HG02870 (cell line): ENCODE measurements around the gene WDR46.

Experiments
- ATAC-seq: cut with Tn5 transposase; IDR thresholded peaks from one replicate; pipeline ENCODE4 v1.9.1; 2021; ENCODE audit warnings: mild to moderate bottlenecking, moderate library complexity; ENCODE audit not compliant: unreplicated experiment

The WDR46 gene

DNA sequence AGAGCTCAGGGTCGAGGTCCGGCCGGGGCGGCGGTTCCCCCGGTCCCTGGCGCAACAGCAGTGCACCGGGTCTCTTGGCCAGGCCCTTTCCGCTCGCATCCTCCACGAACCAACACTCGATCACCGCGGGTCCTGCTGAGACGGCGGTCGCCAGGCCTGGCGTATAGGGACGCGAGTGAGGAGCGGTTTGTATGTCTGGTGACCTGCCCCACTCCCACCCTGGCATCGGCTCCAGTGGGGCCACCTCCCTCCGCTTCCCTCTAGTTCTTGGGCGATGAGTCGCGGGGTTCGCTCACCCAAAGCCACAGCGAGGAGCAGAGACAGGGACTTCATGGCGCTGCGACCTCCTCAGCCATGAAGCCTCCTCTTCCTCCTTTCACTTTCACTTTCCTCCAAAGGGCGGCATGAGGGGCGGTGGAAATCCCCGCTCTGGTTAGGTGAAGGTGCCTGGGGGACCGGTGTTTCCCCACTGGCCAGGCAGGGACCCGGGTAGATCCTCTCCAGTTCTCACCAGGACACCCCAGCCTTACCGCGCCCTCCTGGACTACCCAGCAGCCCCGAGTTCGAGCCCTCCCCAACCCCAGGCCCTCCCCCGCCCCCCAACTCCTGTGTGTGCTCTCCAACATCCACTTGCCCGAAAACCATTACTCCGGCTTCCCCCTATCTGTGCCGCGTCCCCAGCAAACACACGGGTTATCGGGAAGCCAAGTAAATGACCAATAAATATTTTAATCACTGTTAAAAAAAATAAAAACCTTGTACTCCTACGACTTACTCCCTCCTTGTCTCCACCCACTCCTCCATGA is 24.9 kb upstream of the WDR46 start, which contains the start of gene TAPBP:
Gene TAPBP, minus strand, starts transcription at position 370 of the 806 bp plus-strand sequence. Its CDS starts 37 bp downstream, at position 333.
- ATAC-seq: peak; percentile 35

GRCh38 chr6:33313105-33313708 is 24.2 kb upstream of the WDR46 start:
- no peak for ATAC-seq

DNA sequence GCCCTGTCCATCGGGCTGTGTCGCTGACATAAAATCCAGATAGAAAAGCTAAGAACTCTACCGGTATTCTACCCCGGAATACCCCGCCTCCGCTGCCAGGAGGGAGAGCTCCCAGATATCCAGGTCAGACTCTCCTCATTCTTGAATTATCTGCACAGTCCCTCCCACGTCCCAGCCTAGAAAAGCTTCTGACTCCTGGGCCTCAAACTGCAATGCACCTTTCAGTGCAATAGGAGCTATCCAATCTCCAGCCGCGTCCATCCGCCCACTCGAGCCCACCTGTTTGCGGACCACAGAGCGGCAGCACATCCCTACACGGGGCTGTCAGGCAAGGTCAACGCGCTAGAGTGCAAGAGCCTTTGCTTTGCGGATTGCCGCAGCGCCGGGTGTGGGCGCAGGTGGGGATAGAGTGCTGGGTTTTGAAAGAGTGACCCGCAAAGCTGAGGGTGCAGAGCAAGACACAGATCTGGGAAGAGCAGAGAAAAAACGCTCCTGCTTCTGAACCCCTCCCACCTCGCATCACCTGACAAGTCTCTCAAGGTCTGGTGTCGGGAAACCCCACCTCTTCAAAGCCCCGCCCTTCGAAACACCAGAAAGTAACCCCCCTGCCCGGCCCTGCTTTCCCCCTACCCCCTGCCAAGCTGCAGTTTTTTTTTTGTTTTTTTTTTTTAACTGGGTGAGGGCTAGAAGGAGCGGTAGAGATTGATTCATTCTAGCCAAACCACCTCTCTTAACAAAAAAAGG is 23.5 kb upstream of the WDR46 start:
- peak; percentile 33 for ATAC-seq

- no peak for ATAC-seq
Observed at GRCh38 chr6:33306356-33306755, 17.3 kb upstream of the WDR46 start.

DNA sequence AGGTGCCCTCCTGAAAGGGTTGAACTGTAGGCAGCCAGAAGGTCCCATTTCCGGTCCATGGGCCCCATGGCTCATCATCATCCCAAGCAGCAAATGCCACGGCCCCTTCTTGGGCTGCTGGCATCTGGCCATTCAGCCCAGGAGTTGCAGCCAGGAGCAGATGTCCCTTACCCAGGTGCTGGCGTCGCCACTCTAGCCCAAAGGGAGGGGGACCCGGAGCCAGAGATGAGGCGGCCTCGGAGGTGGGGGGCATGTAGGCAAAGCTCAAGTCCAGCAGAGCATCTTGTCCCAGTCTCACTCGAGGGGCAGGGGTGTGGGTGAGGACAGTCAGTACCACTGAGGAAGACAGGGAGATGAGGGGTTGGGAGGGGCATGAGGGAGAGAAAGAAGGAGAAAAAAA is 16.0 kb upstream of the WDR46 start:
- no peak for ATAC-seq

DNA sequence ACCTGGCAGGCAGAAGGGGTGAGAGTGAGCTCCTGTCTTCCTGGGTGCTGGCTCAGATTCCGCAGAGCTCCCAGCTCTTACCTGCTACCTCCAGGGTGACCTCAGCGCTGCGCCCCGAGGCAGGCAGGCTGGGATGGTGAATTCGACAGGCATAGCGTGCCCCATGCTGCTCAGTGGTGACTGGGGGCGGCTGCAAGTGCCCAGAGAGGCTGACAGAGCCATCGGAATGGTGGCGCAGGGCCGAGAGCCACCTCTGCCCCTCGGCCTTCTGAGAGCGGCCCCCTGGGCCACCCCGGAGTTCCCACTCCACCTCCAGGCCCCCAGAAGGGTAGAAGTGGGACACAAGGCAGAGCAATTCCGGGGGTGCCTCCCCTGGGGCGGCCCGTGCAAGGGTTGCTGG is 15.2 kb upstream of the WDR46 start:
- ATAC-seq: no peak

DNA sequence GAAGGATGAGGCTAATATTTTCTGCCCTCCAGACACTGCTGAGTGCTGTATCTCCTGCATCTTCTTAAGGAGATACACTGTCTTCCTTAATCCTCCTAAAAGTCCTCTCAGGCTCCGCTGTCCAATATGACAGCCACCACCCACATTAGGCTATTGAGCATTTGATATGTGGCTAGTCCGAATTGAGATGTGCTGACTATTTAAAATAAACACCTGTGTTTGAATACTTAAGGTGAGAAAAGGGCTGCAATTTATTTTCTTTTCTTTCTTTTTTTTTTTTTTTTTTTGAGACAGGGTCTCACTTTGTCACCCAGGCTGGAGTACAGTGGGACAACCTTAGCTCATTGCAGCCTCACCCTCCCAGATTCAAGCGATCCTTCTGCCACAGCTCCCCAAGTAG is 12.8 kb upstream of the WDR46 start:
- ATAC-seq: no peak

GRCh38 chr6:33299237-33299944 is 10.4 kb upstream of the WDR46 start:
- ATAC-seq: peak; percentile 72

DNA sequence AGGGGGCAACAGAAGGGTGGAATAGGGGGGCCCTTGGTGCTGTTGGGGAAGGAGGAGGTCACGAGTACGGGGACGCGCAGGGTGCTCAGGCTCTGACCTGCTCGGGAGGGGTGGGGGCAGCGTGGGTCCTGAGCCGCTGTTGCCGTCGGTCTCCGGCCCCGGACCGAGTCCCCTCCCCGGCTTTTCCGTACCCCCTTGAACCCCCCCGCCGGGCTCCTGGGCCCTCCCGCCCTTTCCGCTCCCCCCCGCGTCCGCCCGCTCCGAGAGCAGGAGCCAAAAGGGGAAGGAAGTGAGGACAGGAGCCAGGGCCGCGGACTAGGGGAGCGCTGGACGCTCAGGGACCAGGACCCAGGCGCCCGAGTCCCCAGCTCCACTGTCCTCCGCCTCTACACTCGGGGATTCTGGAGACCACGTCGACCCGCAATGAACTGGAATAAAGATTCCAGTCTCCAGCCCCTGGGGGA is 9.8 kb upstream of the WDR46 start, which contains the start of gene RGL2:
Gene RGL2, minus strand, starts transcription at position 170 of the 464 bp plus-strand sequence. CDS start 332 bp downstream, outside the sequence.
- ATAC-seq: no peak

DNA sequence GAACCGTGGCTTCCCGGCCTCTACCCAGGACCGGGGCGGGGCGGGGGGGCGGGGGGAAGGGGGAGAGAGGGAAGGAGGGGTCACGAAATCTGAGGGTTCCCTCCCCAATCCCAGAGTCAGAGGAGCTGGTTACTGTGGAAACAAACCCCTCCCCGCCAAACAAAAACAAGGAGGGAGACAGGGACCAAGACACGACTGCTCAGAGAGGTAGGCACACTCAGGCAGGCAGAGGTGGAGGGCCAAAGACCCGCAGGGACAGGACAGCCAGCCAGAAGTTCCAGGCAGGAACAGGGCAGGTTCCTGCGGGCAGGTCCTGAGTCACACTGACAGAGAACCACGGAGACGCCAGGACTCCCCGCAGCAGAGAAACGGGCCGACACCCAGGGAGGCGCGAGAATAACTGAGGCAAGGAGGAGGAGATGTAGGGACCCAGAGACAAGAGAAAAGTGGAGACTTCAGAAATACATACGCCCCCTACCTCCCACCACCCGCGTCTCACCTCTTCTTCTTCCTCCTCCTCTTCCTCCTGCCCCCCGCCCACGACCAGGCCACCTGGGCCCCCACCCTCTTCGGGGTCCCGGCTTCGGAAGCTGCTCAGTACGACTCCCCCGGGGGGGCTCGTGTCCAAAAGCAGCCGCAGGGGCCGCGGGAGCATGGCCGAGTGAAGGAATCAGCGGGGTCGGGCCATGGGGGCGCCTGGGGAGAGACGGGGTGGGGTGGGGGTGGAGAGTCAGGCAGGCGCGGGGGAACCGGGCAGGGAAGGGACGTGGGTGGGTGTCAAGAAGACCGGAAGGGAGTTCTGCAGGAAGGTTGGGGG is 9.1 kb upstream of the WDR46 start:
- ATAC-seq: no peak

- no peak for ATAC-seq
Observed at GRCh38 chr6:33297406-33297955, 8.4 kb upstream of the WDR46 start.

DNA sequence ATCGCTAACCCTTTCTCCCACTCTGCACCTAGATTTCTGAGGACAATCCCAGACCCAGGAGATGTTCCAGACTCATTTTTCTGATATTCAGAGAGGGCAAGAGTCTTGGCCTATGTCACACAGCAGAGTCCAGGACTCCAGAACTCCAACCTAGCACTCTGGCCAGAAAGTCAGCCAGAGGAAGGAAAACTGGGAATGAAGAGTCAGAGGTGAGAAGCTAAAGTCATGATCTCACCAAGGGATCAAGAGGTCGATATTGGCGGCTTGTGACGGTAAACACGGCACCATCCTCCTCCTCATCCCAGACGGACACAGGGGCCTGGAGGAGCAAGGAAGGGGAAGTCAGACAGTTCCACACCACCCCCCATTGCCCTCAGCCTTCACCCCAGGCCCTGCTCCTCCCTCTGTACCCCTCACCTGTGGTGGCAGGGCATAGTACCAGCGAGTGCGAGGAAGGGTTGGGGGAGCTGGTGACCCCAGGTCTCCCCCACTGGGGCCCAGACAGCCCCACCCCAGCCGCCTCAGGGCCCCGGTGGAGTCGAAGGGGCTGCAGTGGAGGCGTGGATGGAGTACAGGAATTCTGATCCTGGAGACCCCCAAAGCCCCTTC is 7.9 kb upstream of the WDR46 start:
- ATAC-seq: no peak

DNA sequence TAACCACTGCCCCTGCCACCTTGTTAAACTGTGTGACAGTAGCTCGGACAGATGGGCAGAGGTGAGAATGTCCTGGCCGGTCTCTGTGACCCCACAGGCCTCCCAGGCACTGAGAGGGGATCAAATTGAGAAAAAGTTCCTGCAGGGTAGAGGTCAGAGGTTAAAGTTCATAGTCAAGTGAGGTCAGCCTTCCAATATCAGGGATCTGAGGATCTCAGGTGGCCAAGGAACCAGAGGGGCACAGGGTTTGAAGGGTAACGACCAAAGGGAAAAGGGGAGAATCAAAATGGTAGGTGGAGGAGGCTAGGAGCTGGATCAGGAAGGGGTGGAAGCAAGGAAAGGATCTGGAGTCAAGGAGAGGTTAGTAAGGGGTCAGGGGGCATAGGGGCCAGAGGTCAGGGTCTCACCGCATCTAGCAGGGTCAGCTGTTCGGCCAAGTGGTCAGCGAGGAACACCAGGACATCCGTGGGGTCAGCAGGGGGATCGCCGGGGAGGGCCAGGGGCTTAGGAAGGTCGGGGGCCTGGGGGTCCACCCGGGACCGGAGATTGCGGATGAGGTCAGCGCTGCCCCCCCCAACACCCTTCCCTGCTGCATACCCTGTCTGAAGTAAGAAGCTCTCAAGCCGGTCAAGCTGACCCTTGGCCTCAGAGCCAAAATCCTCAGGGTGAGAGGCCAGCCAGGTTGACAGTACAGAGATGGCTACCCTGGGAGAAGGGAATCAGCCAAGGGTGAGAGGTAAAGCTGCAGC is 6.8 kb upstream of the WDR46 start:
- no peak for ATAC-seq

DNA sequence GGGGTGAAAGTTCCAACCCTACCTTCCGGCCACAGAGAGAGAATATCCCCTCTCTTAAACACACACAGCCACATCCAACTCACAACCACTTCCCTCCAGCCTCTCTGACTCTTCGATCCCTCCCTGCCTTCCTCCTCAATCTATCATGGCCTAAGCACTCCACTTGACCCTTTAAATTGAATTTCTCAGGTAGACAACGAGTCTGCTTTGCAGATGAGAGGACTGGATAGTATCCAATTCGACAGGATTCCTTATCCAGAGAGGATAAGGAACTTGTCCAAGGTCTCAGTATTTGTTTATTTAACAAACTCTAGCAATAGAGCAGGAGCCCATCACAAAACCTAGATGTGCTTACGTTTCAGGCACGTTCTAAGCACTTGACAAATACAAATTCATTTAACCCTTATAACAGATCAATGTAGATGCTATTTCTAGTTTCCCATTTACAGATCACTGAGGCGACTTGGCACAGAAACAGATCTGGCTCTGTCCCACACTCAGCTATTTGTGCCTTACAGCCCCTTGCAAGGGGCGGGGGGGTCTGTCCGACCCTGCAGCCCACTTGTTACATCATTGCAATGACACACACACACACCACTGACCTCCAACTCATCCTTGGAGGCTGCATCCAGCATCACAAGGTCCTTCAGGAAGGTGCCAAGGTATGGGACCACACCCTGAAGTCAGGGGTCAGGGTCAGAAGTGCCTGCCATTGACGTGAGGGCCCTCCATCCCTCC is 5.2 kb upstream of the WDR46 start:
- no peak for ATAC-seq

GRCh38 chr6:33292996-33293682 is 4.1 kb upstream of the WDR46 start:
- ATAC-seq: no peak

DNA sequence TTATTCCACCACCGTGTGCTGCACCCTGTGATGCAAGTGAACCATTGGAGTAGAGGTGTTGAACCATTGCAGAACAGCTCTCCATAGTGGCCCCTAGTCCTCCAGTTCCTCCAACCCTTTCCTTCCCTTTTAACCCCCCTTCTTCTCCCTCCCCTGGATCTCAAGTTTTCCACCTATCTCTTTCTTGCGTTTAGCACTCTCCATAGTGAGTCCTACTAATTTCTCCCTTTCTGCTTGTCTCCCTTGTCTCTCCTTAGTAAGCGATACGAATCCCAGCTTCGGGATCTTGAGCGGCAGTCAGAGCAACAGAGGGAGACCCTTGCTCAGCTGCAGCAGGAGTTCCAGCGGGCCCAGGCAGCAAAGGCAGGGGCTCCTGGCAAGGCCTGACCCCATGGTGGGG is 1.4 kb upstream of the WDR46 start:
- no peak for ATAC-seq

DNA sequence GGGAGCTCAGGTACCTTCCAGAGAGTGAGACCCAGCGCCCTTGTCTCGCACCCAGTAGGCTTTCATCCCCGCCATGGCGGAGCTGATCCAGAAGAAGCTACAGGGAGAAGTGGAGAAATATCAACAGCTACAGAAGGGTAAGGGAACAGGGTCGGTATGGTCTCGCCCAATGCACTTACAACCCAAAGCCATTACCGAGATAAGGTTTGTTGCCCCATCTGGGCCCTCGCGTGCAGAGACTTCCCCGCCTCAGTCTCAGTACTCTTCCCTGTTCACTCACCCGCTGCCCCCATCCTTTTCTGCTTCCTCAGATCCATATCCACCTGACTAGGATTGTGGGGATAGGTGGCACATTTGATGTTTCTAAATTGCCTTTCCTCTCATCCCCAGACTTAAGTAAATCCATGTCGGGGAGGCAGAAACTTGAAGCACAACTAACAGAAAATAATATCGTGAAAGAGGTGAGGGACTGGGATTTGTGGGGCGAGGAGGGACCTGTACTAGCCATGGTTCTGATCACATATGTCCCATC is 811 bp upstream of the WDR46 start:
- ATAC-seq: peak; percentile 18
